Measurements from ENCODE around the gene NRXN3.

- TF ChIP-seq POLR2A (IDR thresholded peaks at IDR 0.05; ENCODE audit: insufficient read depth in 1 of 2, low read depth in 2 of 2, low read length in 2 of 2) (no peak), SMAD9 (CRISPR knock-in tag; IDR thresholded peaks at IDR 0.05) (no peak), KAT7 (CRISPR knock-in tag; IDR thresholded peaks at IDR 0.05; ENCODE audit: borderline replicate concordance) (no peak), NFYC (CRISPR knock-in tag; IDR thresholded peaks at IDR 0.05) (no peak)
Measured at GRCh38 chr14:79157369-79157768, 987.2 kb downstream of the NRXN3 start.

All from HepG2 (cell line).